HepG2 (cell line): Measurements from ENCODE around the gene GOLGA6D. TPM values are rescaled to one million over a fixed set of nuclear protein-coding genes. Genes with fewer than 3 reads are reported as not detected.
"Not testable (repeated sequence)": the region's sequence is repeated elsewhere in the genome, so short reads cannot be mapped to it uniquely, and the experiment has no call there.

Experiments used
- ATAC-seq: fragments of 200-7000 bp; cut with Tn5 transposase; 3 replicates; pipeline ENCODE4 v1.9.1; 2020; ENCODE audit warnings: mild to moderate bottlenecking, moderate library complexity
- BruUV-seq: library from RNA; stranded (reverse); fragments of 400-500 nt; replicated peaks from 2 replicates; lab custom pipeline; 2021; lab: Mats Ljungman, UMichigan
- CTCF ChIA-PET: fragments of 300-600 bp; formaldehyde crosslinking; extraction: SDS; loops from one replicate; lab custom pipeline; 2021; ENCODE audit warnings: low total read pairs, inconsistent platforms, low intra/inter-chr PET ratio; lab: Yijun Ruan, JAX
- POLR2A ChIA-PET: fragments of 350-600 bp; sonication (Branson Sonifier 250); formaldehyde crosslinking; loops from one replicate; lab custom pipeline; 2020; ENCODE audit warnings: antibody characterized with exemption, inconsistent platforms; lab: Yijun Ruan, JAX
- DNase-seq: peaks from one replicate; pipeline ENCODE4 v3.0.0-alpha.2; 2015; ENCODE audit warnings: low spot score
- FAIRE-seq: peaks from 3 replicates; lab custom pipeline; 2011; peaks lifted over from hg19 to GRCh38; lab: Jason Lieb, UNC
- H2AFZ ChIP-seq: one replicate; pipeline ENCODE4 v1.6.1; 2011; ENCODE audit warnings: low read length, inconsistent platforms
- H3K27ac ChIP-seq: fragments of 300-600 bp; 3 replicates; pipeline ENCODE4 v1.8.0; 2011; ENCODE audit warnings: mixed run types, mild to moderate bottlenecking, mixed read lengths, low read length, inconsistent platforms; ENCODE audit not compliant: insufficient read depth; ENCODE audit errors: extremely low read length
- H3K27me3 ChIP-seq, 2 experiments: fragments of 200-600 bp in 1 of 2; 2 replicates in 1 of 2; 3 replicates in 1 of 2; pipeline versions ENCODE4 v1.6.0 to v1.8.0; 2011; ENCODE audit warnings: low read length in 2 of 2, mild to moderate bottlenecking in 2 of 2, moderate library complexity in 2 of 2, inconsistent platforms in 1 of 2; ENCODE audit not compliant: insufficient read depth in 2 of 2, control insufficient read depth in 1 of 2
- H3K36me3 ChIP-seq, 2 experiments: fragments of 200-600 bp in 1 of 2; replicated peaks in 1 of 2; 2 replicates in 1 of 2; 3 replicates in 1 of 2; pipeline versions ENCODE4 v1.5.1 to v1.8.0; 2011; ENCODE audit warnings: low read length in 2 of 2, inconsistent platforms in 1 of 2; ENCODE audit not compliant: insufficient read depth in 2 of 2, control insufficient read depth in 1 of 2
- H3K4me1 ChIP-seq: 2 replicates; pipeline ENCODE4 v1.5.1; 2012; ENCODE audit warnings: low read length, inconsistent platforms; ENCODE audit not compliant: insufficient read depth
- H3K4me2 ChIP-seq: 2 replicates; pipeline ENCODE4 v1.6.0; 2011; ENCODE audit warnings: low read depth, low read length, inconsistent platforms
- H3K4me3 ChIP-seq, 3 experiments: fragments of 200-600 bp in 1 of 3; sonication (generic), shearing (Covaris generic) in 1 of 3; replicated peaks in 1 of 3; 2 replicates each; pipeline ENCODE4 v1.5.1; 2011 to 2016; ENCODE audit warnings: low read length in 3 of 3, inconsistent platforms in 2 of 3, low read depth in 2 of 3, mild to moderate bottlenecking in 2 of 3, control low read depth in 1 of 3, mixed read lengths in 1 of 3; ENCODE audit not compliant: insufficient read depth in 1 of 3
- H3K79me2 ChIP-seq: one replicate; pipeline ENCODE4 v1.6.1; 2011; ENCODE audit warnings: low read length, inconsistent platforms; ENCODE audit not compliant: insufficient read depth
- H3K9ac ChIP-seq: 2 replicates; pipeline ENCODE4 v1.6.0; 2011; ENCODE audit warnings: mild to moderate bottlenecking, low read depth, low read length, inconsistent platforms; ENCODE audit not compliant: insufficient read depth
- H3K9me3 ChIP-seq: 2 replicates; pipeline ENCODE4 v1.5.1; 2012; ENCODE audit warnings: mild to moderate bottlenecking, low read length
- H4K20me1 ChIP-seq: 2 replicates; pipeline ENCODE4 v1.6.0; 2011; ENCODE audit warnings: inconsistent platforms, mild to moderate bottlenecking, low read length, moderate library complexity; ENCODE audit not compliant: insufficient read depth
- WGBS: methylation state at CpG from one replicate; pipeline ENCODE4 v1.1.6; 2017; ENCODE audit warnings: low lambda C conversion rate; 5-methylcytosine and 5-hydroxymethylcytosine counted together
- in situ Hi-C: cut with HindIII; loops from 2 replicates; pipeline ENCODE4 v1.10.0; 2017; ENCODE audit warnings: low pct_unique_long_range_greater_than_20kb; ENCODE audit not compliant: extremely low pct_ligation_motif_present
- intact Hi-C: fragments of 100-400 bp; cut with micrococcal nuclease; formaldehyde crosslinking; loops from one replicate; pipeline ENCODE4 v1.10.0; 2022; ENCODE audit not compliant: unreplicated experiment
- polyA plus RNA-seq, 8 experiments: library from polyadenylated mRNA; depleted of rRNA in 3 of 8; stranded (reverse) in 7 of 8; unstranded in 1 of 8; fragments of >200 nt; fragmentation: Illumina TruSeq in 4 of 8; extraction: Trizol in 4 of 8; gene quantifications; 2 replicates each; pipeline versions ENCODE4 v1.2.1 to v1.2.3, GENCODE V29; 2011 to 2016; ENCODE audit warnings: low read depth in 4 of 8, missing spikeins in 1 of 8, mixed read lengths in 1 of 8; ENCODE audit not compliant: insufficient read depth in 1 of 8
- total RNA-seq, 5 experiments: library from RNA; depleted of rRNA; stranded (reverse); fragments of >200 nt; fragmentation: Illumina TruSeq; extraction: Trizol; gene quantifications; 2 replicates each; pipeline ENCODE4 v1.2.3, GENCODE V29; 2016; ENCODE audit warnings: low read depth in 1 of 5
- TF ChIP-seq, protein P1 (sequence below): IDR thresholded peaks from 2 replicates; pipeline ENCODE4 v1.4.0; 2020; ENCODE audit warnings: mild to moderate bottlenecking, missing genetic modification reagents

Gene GOLGA6D
- total and polyA plus RNA-seq, 2 of the 13 experiments (the other 11 are each of a cell fraction or from before 2014, with no cell fraction given): 0.04 TPM; not detected in 1

DNA sequence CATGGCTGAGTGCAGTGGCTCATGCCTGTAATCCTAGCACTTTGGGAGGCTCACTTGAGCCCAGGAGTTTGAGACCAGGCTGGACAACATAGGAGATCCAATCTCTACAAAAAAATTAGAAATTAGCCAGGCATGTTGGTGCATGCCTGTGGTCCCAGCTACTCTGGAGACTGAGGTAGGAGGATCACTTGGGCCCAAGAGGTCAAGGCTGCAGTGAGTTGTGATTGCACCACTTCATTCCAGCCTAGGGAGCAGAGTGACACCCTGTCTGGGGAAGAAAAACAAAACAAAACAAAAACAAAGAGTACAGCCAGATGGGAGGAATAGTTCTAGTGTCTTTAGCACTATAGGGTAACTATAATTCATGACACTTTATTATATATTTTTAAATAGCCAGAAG is 27.1 kb downstream of the GOLGA6D start (continued):
- TF ChIP-seq, protein P1, sequence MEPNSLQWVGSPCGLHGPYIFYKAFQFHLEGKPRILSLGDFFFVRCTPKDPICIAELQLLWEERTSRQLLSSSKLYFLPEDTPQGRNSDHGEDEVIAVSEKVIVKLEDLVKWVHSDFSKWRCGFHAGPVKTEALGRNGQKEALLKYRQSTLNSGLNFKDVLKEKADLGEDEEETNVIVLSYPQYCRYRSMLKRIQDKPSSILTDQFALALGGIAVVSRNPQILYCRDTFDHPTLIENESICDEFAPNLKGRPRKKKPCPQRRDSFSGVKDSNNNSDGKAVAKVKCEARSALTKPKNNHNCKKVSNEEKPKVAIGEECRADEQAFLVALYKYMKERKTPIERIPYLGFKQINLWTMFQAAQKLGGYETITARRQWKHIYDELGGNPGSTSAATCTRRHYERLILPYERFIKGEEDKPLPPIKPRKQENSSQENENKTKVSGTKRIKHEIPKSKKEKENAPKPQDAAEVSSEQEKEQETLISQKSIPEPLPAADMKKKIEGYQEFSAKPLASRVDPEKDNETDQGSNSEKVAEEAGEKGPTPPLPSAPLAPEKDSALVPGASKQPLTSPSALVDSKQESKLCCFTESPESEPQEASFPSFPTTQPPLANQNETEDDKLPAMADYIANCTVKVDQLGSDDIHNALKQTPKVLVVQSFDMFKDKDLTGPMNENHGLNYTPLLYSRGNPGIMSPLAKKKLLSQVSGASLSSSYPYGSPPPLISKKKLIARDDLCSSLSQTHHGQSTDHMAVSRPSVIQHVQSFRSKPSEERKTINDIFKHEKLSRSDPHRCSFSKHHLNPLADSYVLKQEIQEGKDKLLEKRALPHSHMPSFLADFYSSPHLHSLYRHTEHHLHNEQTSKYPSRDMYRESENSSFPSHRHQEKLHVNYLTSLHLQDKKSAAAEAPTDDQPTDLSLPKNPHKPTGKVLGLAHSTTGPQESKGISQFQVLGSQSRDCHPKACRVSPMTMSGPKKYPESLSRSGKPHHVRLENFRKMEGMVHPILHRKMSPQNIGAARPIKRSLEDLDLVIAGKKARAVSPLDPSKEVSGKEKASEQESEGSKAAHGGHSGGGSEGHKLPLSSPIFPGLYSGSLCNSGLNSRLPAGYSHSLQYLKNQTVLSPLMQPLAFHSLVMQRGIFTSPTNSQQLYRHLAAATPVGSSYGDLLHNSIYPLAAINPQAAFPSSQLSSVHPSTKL (CRISPR knock-in tag): 0 out of 2 replicates have a peak, but pooled peaks have one; percentile 21

DNA sequence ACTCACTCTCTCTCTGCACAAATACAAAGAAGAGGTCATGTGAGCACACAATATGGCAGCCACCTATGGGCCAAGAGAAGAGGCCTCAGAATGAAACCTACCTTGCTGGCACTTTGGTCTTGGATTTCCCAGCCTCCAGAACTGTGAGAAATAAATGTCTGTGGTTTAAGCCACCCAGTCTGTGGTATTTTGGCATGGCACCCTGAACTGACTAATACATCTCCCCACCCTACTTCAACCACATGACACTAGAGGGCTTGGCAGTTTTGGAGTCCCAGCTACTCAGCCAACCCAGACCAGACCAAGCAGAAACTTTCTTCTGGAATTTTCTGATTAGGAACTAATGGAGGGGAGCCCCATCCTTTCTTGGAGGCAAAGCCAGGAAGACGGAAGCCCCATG is 29.9 kb downstream of the GOLGA6D start:
- H3K79me2 ChIP-seq, H3K9ac ChIP-seq, H2AFZ ChIP-seq, H3K4me2 ChIP-seq, intact Hi-C loops, H4K20me1 ChIP-seq, H3K4me3 ChIP-seq, H3K9me3 ChIP-seq, H3K27ac ChIP-seq, BruUV-seq, in situ Hi-C loops, CTCF ChIA-PET, H3K36me3 ChIP-seq, FAIRE-seq, DNase-seq, POLR2A ChIA-PET, ATAC-seq: not testable (repeated sequence)
- WGBS: 80% methylated on average over 1 of the region's 1 CpG
- Histone ChIP-seq H3K4me1 (peaks cover 24% of the 10 kb centered on the region), H3K27me3 (peaks cover 0 to 13% of the 10 kb centered on the region in 2 experiments; a peak in 2 of 5 replicates)
